GM12878 (cell line): ENCODE results near the gene ACOT13. TPM values are rescaled to one million over a fixed set of nuclear protein-coding genes. Genes with fewer than 3 reads are reported as not detected.

ENCODE experiments used
- CBFB ChIP-seq: IDR thresholded peaks from 2 replicates; pipeline ENCODE4 v1.6.1; 2016; ENCODE audit warnings: antibody characterized with exemption, low read depth
- CREM ChIP-seq: IDR thresholded peaks from 2 replicates; pipeline ENCODE4 v1.6.1; 2014; ENCODE audit warnings: antibody characterized with exemption, low read depth
- EP300 ChIP-seq, 2 experiments: fragments of 150-350 bp in 1 of 2; IDR thresholded peaks; 2 replicates each; pipeline ENCODE4 v1.6.1; 2011 to 2012; ENCODE audit warnings: low read depth in 2 of 2, low read length in 2 of 2, borderline replicate concordance in 1 of 2, improper control_type of control experiment in 1 of 2, inconsistent platforms in 1 of 2; ENCODE audit not compliant: control insufficient read depth in 1 of 2
- JUND ChIP-seq: IDR thresholded peaks from 2 replicates; pipeline ENCODE4 v1.6.1; 2012; ENCODE audit warnings: low read depth, mild to moderate bottlenecking, low read length, improper control_type of control experiment, moderate library complexity
- MTA2 ChIP-seq: fragments of 450-650 bp; IDR thresholded peaks from 2 replicates; pipeline ENCODE4 v1.6.1; 2016; ENCODE audit warnings: low read depth, mild to moderate bottlenecking, moderate library complexity
- NFYB ChIP-seq: IDR thresholded peaks from 2 replicates; pipeline ENCODE4 v1.6.1; 2011; ENCODE audit warnings: low read depth, mild to moderate bottlenecking, low read length, improper control_type of control experiment, moderate library complexity; ENCODE audit not compliant: insufficient read depth
- PRDM15 ChIP-seq: fragments of 450-650 bp; formaldehyde crosslinking; IDR thresholded peaks from 2 replicates; pipeline ENCODE4 v1.4.0; 2020; ENCODE audit warnings: mild to moderate bottlenecking, moderate library complexity
- SMC3 ChIP-seq: IDR thresholded peaks from 2 replicates; pipeline ENCODE4 v1.6.1; 2011; ENCODE audit warnings: low read length, improper control_type of control experiment, borderline replicate concordance
- TCF7 ChIP-seq: IDR thresholded peaks from 2 replicates; pipeline ENCODE4 v1.6.1; 2014; ENCODE audit warnings: antibody characterized with exemption, borderline replicate concordance
- ZNF24 ChIP-seq: fragments of 450-650 bp; IDR thresholded peaks from 2 replicates; pipeline ENCODE4 v1.6.1; 2017; ENCODE audit warnings: antibody characterized with exemption, mild to moderate bottlenecking
- polyA plus RNA-seq, 11 experiments: library from polyadenylated mRNA; depleted of rRNA in 4 of 11; unstranded in 6 of 11; stranded (reverse) in 5 of 11; fragments of >200 nt; fragmentation: Nextera tagmentation in 4 of 11; fragmentation: Illumina TruSeq in 1 of 11; extraction: Ambion mirVana in 4 of 11; extraction: Trizol in 1 of 11; gene quantifications; 1 replicate in 1 of 11; 2 replicates in 10 of 11; pipeline versions ENCODE4 v1.2.1 to v1.2.3, GENCODE V29; 2011 to 2016; ENCODE audit warnings: inconsistent platforms in 2 of 11, missing spikeins in 2 of 11, low read depth in 1 of 11
- total RNA-seq, 4 experiments: library from RNA; depleted of rRNA in 3 of 4; stranded (reverse); fragments of >200 nt in 3 of 4; fragmentation: Illumina TruSeq in 1 of 4; extraction: Trizol in 1 of 4; gene quantifications; 2 replicates each; pipeline versions ENCODE4 v1.2.1 to v1.2.3, GENCODE V29; 2013 to 2021
- TF ChIP-seq, protein P1 (sequence below): IDR thresholded peaks from 2 replicates; pipeline ENCODE4 v1.6.1; 2012; ENCODE audit warnings: improper control_type of control experiment, low read depth, low read length; ENCODE audit not compliant: insufficient replicate concordance
- TF ChIP-seq, protein P2 (sequence below): fragments of 150-350 bp; IDR thresholded peaks from 2 replicates; pipeline ENCODE4 v1.6.1; 2016; ENCODE audit warnings: low read depth, low read length

The ACOT13 gene
- total and polyA plus RNA-seq, 10 of the 15 experiments (the other 5 are each of a cell fraction or from before 2014, with no cell fraction given) = 6.0 to 60.6 (median 36.6) TPM

- TF ChIP-seq PRDM15 (no peak), CREM (no peak), SMC3 (no peak), MTA2 (0 out of 2 replicates have a peak, but pooled peaks have one; percentile 47), JUND (no peak), TCF7 (no peak; the same call in 1 of the 2 replicates), ZNF24 (no peak), NFYB (no peak), EP300 (IDR thresholded peaks at IDR 0.05; ENCODE audit: borderline replicate concordance in 1 of 2, control insufficient read depth in 1 of 2, low read depth in 2 of 2, low read length in 2 of 2) (peak; percentile 27 to 31; a peak in 1 of 4 replicates), CBFB (peak; percentile 57; the same call in 1 of the 2 replicates)
- TF ChIP-seq, protein P1, sequence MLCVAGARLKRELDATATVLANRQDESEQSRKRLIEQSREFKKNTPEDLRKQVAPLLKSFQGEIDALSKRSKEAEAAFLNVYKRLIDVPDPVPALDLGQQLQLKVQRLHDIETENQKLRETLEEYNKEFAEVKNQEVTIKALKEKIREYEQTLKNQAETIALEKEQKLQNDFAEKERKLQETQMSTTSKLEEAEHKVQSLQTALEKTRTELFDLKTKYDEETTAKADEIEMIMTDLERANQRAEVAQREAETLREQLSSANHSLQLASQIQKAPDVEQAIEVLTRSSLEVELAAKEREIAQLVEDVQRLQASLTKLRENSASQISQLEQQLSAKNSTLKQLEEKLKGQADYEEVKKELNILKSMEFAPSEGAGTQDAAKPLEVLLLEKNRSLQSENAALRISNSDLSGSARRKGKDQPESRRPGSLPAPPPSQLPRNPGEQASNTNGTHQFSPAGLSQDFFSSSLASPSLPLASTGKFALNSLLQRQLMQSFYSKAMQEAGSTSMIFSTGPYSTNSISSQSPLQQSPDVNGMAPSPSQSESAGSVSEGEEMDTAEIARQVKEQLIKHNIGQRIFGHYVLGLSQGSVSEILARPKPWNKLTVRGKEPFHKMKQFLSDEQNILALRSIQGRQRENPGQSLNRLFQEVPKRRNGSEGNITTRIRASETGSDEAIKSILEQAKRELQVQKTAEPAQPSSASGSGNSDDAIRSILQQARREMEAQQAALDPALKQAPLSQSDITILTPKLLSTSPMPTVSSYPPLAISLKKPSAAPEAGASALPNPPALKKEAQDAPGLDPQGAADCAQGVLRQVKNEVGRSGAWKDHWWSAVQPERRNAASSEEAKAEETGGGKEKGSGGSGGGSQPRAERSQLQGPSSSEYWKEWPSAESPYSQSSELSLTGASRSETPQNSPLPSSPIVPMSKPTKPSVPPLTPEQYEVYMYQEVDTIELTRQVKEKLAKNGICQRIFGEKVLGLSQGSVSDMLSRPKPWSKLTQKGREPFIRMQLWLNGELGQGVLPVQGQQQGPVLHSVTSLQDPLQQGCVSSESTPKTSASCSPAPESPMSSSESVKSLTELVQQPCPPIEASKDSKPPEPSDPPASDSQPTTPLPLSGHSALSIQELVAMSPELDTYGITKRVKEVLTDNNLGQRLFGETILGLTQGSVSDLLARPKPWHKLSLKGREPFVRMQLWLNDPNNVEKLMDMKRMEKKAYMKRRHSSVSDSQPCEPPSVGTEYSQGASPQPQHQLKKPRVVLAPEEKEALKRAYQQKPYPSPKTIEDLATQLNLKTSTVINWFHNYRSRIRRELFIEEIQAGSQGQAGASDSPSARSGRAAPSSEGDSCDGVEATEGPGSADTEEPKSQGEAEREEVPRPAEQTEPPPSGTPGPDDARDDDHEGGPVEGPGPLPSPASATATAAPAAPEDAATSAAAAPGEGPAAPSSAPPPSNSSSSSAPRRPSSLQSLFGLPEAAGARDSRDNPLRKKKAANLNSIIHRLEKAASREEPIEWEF = no peak
- TF ChIP-seq, protein P2, sequence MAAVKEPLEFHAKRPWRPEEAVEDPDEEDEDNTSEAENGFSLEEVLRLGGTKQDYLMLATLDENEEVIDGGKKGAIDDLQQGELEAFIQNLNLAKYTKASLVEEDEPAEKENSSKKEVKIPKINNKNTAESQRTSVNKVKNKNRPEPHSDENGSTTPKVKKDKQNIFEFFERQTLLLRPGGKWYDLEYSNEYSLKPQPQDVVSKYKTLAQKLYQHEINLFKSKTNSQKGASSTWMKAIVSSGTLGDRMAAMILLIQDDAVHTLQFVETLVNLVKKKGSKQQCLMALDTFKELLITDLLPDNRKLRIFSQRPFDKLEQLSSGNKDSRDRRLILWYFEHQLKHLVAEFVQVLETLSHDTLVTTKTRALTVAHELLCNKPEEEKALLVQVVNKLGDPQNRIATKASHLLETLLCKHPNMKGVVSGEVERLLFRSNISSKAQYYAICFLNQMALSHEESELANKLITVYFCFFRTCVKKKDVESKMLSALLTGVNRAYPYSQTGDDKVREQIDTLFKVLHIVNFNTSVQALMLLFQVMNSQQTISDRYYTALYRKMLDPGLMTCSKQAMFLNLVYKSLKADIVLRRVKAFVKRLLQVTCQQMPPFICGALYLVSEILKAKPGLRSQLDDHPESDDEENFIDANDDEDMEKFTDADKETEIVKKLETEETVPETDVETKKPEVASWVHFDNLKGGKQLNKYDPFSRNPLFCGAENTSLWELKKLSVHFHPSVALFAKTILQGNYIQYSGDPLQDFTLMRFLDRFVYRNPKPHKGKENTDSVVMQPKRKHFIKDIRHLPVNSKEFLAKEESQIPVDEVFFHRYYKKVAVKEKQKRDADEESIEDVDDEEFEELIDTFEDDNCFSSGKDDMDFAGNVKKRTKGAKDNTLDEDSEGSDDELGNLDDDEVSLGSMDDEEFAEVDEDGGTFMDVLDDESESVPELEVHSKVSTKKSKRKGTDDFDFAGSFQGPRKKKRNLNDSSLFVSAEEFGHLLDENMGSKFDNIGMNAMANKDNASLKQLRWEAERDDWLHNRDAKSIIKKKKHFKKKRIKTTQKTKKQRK = no peak
These were observed 54.8 kb downstream of the ACOT13 start (continued) for GRCh38 chr6:24721461-24722215.
